Upper lobe of left lung (tissue), 6 donors: ENCODE data around the gene CIC. TPM values are rescaled to one million over a fixed set of nuclear protein-coding genes. Genes with fewer than 3 reads are reported as not detected.
A peak's percentile ranks its signal among the peaks of the same experiment; 100 is the strongest.

Experiments
- ATAC-seq, 2 donors: fragments of 200-7000 bp; cut with Tn5 transposase; one replicate each; pipeline ENCODE4 v1.9.1; 2022; ENCODE audit warnings: mild to moderate bottlenecking in 2 of 2, moderate library complexity in 2 of 2; ENCODE audit not compliant: low FRiP score in 2 of 2
- DNase-seq, 2 donors: peaks; one replicate each; pipeline ENCODE4 v3.0.0-alpha.2; 2019 to 2020
- H3K27ac ChIP-seq, 4 donors: fragments of 200-600 bp; sonication (generic); one replicate each; pipeline ENCODE4 v1.5.1; 2016 to 2019
- H3K27me3 ChIP-seq, 4 donors: fragments of 200-600 bp; sonication (generic); one replicate each; pipeline ENCODE4 v1.5.1; 2017 to 2019
- H3K36me3 ChIP-seq, 4 donors: fragments of 200-600 bp; sonication (generic); one replicate each; pipeline ENCODE4 v1.5.1; 2016 to 2019
- H3K4me1 ChIP-seq, 4 donors: fragments of 200-600 bp; sonication (generic); one replicate each; pipeline ENCODE4 v1.5.1; 2018 to 2019
- H3K4me3 ChIP-seq, 4 donors: fragments of 200-600 bp; sonication (generic); one replicate each; pipeline ENCODE4 v1.5.1; 2017 to 2019; ENCODE audit warnings: mild to moderate bottlenecking in 2 of 4, moderate library complexity in 1 of 4
- H3K9me3 ChIP-seq, 4 donors: fragments of 200-600 bp; sonication (generic); one replicate each; pipeline ENCODE4 v1.5.1; 2018 to 2019
- EP300 ChIP-seq, 4 donors: sonication (generic); formaldehyde crosslinking; IDR thresholded peaks; one replicate each; pipeline ENCODE4 v1.5.1; 2017; ENCODE audit warnings: antibody characterized with exemption in 4 of 4, control low read depth in 2 of 4
- POLR2A ChIP-seq, 4 donors: fragments of 450-650 bp; IDR thresholded peaks; one replicate each; pipeline ENCODE4 v1.5.1; 2016 to 2017; ENCODE audit warnings: antibody characterized with exemption in 4 of 4, mild to moderate bottlenecking in 2 of 4
- POLR2AphosphoS5 ChIP-seq, 2 donors: sonication (generic); formaldehyde crosslinking; IDR thresholded peaks; one replicate each; pipeline ENCODE4 v1.5.1; 2017; ENCODE audit warnings: antibody characterized with exemption in 2 of 2
- WGBS, 2 donors: methylation state at CpG; one replicate each; pipeline ENCODE4 v1.1.5; 2017 to 2018; 5-methylcytosine and 5-hydroxymethylcytosine counted together
- total RNA-seq, 6 donors: library from RNA; depleted of rRNA in 4 of 6; stranded (reverse); fragments of >200 nt in 4 of 6; gene quantifications; one replicate each; pipeline versions ENCODE4 v1.1.0 to v1.2.1, GENCODE V29; 2016 to 2021
- TF ChIP-seq, protein P1 (sequence below), 6 experiments: fragments of 450-650 bp in 4 of 6; fragments of 200-600 bp in 2 of 6; sonication (generic) in 2 of 6; IDR thresholded peaks; one replicate each; pipeline ENCODE4 v1.5.1; 2016 to 2019; ENCODE audit warnings: antibody characterized with exemption in 6 of 6
- donor health status: DM: no; HTN: no; CAD: no; lungs with moderate emphysema.
- donor health status: DM: no; HTN: yes; CAD: no; lungs with severe emphysema.

The CIC gene
- total RNA-seq, 6 donors from 2014 or later, result 52.6 to 170 (median 77.7) TPM

DNA sequence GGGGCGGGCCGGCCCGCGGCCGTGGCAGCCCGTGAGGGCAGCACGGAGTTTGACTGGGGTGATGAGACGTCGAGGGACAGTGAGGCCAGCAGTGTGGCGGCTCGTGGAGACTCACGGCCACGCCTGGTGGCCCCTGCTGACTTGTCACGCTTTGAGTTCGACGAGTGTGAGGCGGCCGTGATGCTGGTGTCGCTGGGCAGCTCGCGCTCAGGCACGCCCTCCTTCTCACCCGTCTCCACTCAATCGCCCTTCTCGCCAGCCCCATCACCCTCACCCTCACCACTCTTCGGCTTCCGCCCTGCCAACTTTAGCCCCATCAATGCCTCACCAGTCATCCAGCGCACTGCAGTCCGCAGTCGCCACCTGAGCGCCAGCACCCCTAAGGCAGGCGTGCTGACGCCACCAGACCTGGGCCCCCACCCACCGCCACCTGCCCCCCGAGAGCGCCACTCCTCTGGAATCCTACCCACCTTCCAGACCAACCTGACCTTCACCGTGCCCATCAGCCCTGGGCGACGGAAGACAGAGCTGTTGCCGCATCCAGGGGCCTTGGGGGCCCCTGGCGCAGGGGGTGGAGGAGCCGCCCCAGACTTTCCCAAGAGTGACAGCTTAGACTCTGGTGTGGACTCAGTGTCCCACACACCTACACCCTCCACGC is 4.5 kb downstream of the CIC start:
- no peak for ATAC-seq
- 93% methylated on average over 35 to 41 of the region's 43 CpGs for WGBS, 2 donors
- DNase-seq, result peak in 1 of 2 donors; percentile 80

DNA sequence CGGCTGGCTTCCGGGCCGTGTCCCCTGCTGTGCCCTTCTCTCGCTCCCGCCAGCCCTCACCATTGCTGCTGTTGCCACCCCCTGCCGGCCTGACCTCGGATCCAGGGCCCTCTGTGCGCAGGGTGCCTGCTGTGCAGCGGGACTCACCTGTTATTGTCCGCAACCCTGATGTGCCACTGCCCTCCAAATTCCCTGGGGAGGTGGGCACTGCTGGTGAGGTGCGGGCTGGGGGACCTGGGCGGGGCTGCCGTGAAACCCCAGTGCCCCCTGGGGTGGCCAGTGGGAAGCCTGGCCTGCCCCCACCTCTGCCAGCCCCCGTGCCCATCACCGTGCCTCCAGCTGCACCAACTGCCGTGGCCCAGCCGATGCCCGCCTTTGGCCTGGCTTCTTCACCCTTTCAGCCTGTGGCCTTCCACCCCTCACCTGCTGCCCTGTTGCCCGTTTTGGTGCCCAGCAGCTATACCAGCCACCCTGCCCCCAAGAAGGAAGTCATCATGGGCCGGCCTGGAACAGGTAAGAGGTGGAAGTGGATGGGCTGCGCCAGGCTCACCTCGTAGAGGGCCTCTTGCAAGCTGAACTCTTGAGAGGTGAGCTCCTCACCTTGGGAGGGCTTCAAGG is 5.1 kb downstream of the CIC start:
- Histone ChIP-seq H3K4me3 (no peak overlapping the region), H3K27me3 (no peaks in the 10 kb centered on the region), H3K4me1 (peaks cover 57 to 82% (median 60%) of the 10 kb centered on the region in 4 donors), H3K27ac (no peak overlapping the region), H3K9me3 (no peaks in the 10 kb centered on the region), H3K36me3 (peaks cover 17 to 49% (median 33%) of the 10 kb centered on the region in 4 donors)
- TF ChIP-seq, protein P1, sequence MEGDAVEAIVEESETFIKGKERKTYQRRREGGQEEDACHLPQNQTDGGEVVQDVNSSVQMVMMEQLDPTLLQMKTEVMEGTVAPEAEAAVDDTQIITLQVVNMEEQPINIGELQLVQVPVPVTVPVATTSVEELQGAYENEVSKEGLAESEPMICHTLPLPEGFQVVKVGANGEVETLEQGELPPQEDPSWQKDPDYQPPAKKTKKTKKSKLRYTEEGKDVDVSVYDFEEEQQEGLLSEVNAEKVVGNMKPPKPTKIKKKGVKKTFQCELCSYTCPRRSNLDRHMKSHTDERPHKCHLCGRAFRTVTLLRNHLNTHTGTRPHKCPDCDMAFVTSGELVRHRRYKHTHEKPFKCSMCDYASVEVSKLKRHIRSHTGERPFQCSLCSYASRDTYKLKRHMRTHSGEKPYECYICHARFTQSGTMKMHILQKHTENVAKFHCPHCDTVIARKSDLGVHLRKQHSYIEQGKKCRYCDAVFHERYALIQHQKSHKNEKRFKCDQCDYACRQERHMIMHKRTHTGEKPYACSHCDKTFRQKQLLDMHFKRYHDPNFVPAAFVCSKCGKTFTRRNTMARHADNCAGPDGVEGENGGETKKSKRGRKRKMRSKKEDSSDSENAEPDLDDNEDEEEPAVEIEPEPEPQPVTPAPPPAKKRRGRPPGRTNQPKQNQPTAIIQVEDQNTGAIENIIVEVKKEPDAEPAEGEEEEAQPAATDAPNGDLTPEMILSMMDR (IDR thresholded peaks at IDR 0.05), result no peak
- TF ChIP-seq EP300 (IDR thresholded peaks at IDR 0.05) (no peak), POLR2AphosphoS5 (IDR thresholded peaks at IDR 0.05) (no peak), POLR2A (IDR thresholded peaks at IDR 0.05) (no peak)
- 92% methylated on average over 13 to 22 of the region's 22 CpGs for WGBS, 2 donors
- DNase-seq, result peak in 1 of 2 donors; percentile 79
- ATAC-seq, result no peak

More for the DNA sequence above, 4.5 kb downstream of the CIC start:
- Histone ChIP-seq H3K27ac (no peak overlapping the region), H3K4me1 (peaks cover 51 to 76% (median 54%) of the 10 kb centered on the region in 4 donors), H3K4me3 (no peak overlapping the region), H3K9me3 (no peaks in the 10 kb centered on the region), H3K36me3 (peaks cover 17 to 49% (median 33%) of the 10 kb centered on the region in 4 donors), H3K27me3 (no peaks in the 10 kb centered on the region)
- no peak for TF ChIP-seq EP300 (IDR thresholded peaks at IDR 0.05)
- TF ChIP-seq, protein P1 (IDR thresholded peaks at IDR 0.05), result no peak

GRCh38 chr19:42275103-42275502 is 6.1 kb downstream of the CIC start:
- Histone ChIP-seq H3K4me3 (no peak overlapping the region), H3K9me3 (no peaks in the 10 kb centered on the region), H3K27ac (peak overlapping the region in 2 of 4 donors; percentile 96 to 99), H3K36me3 (peaks cover 17 to 49% (median 33%) of the 10 kb centered on the region in 4 donors), H3K4me1 (peaks cover 58 to 85% (median 62%) of the 10 kb centered on the region in 4 donors), H3K27me3 (no peaks in the 10 kb centered on the region)
- WGBS, 2 donors, result 74 to 84% methylated on average over 7 of the region's 7 CpGs
- ATAC-seq (no peak), DNase-seq (no peak)
- TF ChIP-seq, protein P1 (IDR thresholded peaks at IDR 0.05), result no peak
- TF ChIP-seq POLR2AphosphoS5 (IDR thresholded peaks at IDR 0.05) (no peak), POLR2A (IDR thresholded peaks at IDR 0.05) (no peak), EP300 (IDR thresholded peaks at IDR 0.05) (no peak)

GRCh38 chr19:42275517-42275916 is 6.5 kb downstream of the CIC start:
- Histone ChIP-seq H3K27me3 (no peaks in the 10 kb centered on the region), H3K9me3 (no peaks in the 10 kb centered on the region), H3K36me3 (peaks cover 17 to 49% (median 33%) of the 10 kb centered on the region in 4 donors), H3K27ac (peak overlapping the region in 2 of 4 donors; percentile 96 to 99), H3K4me1 (peaks cover 54 to 85% (median 60%) of the 10 kb centered on the region in 4 donors), H3K4me3 (no peak overlapping the region)
- ATAC-seq, result no peak
- no peak for DNase-seq
- WGBS, 2 donors, result 85 to 91% methylated on average over 3 of the region's 3 CpGs
- TF ChIP-seq POLR2A (IDR thresholded peaks at IDR 0.05) (no peak), EP300 (IDR thresholded peaks at IDR 0.05) (no peak), POLR2AphosphoS5 (IDR thresholded peaks at IDR 0.05) (no peak)
- TF ChIP-seq, protein P1 (IDR thresholded peaks at IDR 0.05), result no peak
